GM21528 (cell line): Measurements from ENCODE around the gene MICAL2.

Experiments
- ATAC-seq: cut with Tn5 transposase; IDR thresholded peaks from one replicate; pipeline ENCODE4 v1.9.1; 2021; ENCODE audit warnings: mild to moderate bottlenecking, moderate library complexity; ENCODE audit not compliant: unreplicated experiment, low FRiP score

MICAL2 gene

GRCh38 chr11:12183827-12184620 lies 73.6 kb downstream of the MICAL2 start:
- ATAC-seq = no peak

- ATAC-seq = no peak
Observed at GRCh38 chr11:12184699-12185098, 74.3 kb downstream of the MICAL2 start.

- ATAC-seq = no peak
Observed at GRCh38 chr11:12185106-12185690, 74.8 kb downstream of the MICAL2 start.

DNA sequence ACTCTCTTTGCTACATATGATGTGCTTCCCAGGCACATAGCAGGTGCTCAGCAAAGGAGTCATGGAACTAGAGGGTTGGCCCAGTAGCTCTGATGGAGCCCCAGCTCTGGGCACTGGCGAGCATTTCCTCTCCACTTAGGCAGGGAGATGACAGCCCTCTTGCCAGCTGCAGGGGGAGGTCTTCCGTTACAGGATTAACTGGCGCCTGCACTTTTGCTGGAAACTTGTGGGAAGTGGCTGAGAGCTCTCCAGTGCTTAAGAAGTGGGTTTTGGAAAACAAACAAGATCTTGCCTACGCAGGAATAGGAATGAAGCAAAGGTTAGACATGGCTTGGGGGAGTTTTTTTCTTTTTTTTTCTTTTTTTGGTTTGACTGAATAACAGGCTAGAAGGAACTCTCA lies 75.5 kb downstream of the MICAL2 start:
- ATAC-seq = no peak

- ATAC-seq = no peak
Observed at GRCh38 chr11:12186701-12187100, 76.3 kb downstream of the MICAL2 start.

GRCh38 chr11:12187399-12187798 lies 77.0 kb downstream of the MICAL2 start:
- ATAC-seq = no peak

- peak; percentile 84 for ATAC-seq
Observed at GRCh38 chr11:12188548-12189317, 78.3 kb downstream of the MICAL2 start.

GRCh38 chr11:12189543-12190235 lies 79.3 kb downstream of the MICAL2 start:
- ATAC-seq = no peak

DNA sequence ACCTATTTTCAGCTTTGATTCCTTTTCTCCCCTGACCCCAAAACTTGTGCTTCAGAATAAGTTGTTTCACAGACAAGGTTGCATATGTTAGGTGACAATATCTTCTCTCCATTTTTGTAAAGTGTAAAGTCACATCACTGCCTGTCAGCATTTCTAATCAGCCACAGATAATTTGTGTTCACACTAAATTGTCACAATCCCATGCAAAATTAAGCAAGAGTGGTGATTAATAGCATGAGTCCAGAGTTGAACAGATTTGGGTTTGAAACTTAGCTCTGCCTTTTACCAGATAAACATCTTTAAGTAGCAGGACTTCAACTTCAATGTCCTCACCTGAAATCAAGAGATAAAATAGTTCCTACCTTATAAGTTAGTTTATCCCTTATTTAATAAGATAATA lies 80.1 kb downstream of the MICAL2 start:
- ATAC-seq = no peak

DNA sequence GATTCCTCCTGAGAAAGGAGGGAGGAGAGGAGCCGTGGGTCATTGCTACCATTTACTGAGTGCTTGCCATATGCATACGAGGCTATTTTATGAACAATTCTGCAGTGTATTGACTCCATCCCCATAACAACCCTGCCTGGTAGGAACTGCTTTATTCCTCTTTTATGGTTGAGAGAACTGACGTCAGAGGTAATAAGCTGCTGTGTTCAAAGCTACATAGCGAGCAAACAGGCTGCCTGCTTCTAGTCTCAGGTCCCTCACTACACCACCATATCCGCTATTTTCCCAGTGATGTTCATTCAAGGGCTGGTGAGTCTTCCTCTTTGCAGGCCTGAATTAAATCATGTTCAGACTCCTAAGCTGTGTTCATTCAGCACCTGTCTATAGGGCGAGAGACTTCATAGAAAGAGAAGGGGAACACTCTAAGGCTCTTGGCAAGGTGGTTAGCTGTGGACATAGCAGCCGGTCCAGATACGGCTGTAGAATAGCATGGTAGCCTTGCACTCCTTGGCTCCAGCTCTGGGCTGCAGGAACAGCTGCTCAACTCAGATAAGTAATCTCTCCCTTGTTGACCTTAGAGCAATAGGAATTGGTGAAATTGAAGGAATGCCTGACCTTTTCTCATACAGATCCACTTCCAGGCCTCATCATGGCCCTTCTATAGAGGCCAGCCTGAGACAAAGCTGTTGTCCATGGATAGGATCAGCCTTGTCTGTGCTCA lies 82.6 kb downstream of the MICAL2 start:
- ATAC-seq = no peak

- ATAC-seq = no peak
Observed at GRCh38 chr11:12193515-12194336, 83.3 kb downstream of the MICAL2 start.

DNA sequence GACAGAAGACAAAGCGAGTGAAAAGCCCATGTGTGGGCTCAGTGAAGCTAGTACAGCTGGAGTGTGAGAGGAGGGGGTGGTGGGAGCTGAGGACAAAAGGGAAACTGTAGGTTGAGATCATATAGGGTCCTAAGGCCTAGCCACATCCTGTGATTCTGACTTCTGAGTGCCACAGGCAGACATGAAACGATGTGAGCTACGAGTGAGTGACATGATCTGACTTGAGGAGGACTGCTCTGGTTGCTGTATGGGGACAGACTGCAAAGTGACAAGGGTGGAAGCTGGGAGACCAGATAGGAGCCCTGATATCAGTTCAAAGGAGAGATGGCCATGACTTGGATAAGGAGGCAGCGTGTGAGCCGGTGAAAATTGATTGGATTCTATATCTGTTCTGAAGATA lies 85.4 kb downstream of the MICAL2 start:
- no peak for ATAC-seq

- ATAC-seq = no peak
Observed at GRCh38 chr11:12196308-12196707, 85.9 kb downstream of the MICAL2 start.

GRCh38 chr11:12196872-12197271 lies 86.5 kb downstream of the MICAL2 start:
- ATAC-seq = no peak

- ATAC-seq = no peak
Observed at GRCh38 chr11:12198251-12199222, 88.1 kb downstream of the MICAL2 start.

DNA sequence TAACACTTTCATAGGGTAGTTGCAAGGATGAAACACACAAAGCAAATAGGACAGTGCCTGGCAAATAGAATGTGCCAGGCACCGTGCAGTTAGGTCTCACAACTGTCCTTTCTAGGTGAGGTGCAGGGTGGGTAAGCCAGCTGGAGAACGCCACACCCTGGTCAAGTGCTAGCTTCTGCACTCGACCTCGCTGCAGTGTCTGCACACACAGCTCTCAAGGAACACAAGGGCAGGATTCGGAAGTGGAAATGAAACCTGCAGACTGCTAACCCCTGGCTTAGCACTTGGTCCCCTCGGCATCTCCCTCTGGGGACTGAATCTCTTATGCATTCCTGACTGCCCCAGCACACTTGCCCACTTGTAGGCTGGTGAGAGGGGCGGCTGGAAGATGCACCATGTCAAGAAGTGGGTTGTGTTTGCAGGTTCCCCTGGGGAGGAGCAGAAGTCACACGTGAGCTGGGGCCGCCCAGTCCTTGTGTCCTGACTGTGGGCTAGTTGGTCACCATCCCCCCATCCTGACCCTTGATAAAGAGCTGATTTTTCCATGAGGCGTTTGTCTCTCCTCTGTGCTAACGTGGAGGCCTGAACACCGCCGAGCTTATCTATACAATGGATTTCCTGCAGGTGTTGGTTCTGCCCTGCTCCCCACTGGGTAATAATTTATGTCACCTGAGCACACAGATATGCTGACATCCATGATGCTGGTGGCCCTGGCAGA lies 89.0 kb downstream of the MICAL2 start:
- ATAC-seq = no peak

- ATAC-seq = no peak
Observed at GRCh38 chr11:12200279-12200990, 90.0 kb downstream of the MICAL2 start.
